ENCODE data around the gene TIRAP.
A peak's percentile ranks its signal among the peaks of the same experiment; 100 is the strongest.
"Not testable (repeated sequence)": the region's sequence is repeated elsewhere in the genome, so short reads cannot be mapped to it uniquely, and the experiment has no call there.

The TIRAP gene

DNA sequence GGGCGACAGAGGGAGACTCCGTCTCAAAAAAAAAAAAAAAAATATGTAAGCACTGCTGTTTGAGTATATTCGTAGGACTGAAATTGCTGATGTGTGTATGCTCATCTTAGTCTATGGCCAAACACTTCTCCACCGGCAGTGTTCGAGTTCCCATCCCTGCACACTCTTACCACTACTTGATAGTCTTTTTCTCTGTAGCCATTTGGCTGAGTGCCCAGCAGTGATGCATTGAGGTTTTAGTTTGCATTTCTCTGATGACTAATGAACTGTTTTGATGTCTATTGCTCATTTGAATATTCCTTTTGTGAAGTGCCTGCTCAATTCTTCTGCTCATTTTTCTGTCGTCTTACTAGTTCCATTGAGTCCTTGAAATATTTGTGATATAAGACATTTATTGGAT is 1.9 kb downstream of the TIRAP start:
- peak; percentile 70 for DNase-seq (ENCODE audit: low read depth)

DNA sequence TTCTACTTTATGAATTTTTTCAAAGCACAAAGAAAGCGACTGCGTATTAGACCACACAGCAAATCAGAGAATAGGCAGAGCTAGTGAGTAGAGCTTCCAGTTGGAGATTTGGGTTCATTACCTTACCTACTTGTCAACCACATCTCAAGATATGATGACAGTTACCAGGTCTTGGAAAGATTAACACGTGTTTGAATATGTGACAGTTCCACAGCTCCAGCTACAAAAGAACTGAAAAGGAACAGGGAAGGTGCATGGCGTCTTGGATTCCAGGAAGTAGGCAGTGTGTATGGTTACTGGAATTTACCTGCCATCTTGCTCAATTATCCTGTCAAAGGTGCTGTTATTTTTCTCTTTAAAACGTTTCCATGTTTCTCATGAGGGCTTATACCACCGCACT is 5.3 kb downstream of the TIRAP start:
- DNase-seq (ENCODE audit: low read depth), result no peak

DNA sequence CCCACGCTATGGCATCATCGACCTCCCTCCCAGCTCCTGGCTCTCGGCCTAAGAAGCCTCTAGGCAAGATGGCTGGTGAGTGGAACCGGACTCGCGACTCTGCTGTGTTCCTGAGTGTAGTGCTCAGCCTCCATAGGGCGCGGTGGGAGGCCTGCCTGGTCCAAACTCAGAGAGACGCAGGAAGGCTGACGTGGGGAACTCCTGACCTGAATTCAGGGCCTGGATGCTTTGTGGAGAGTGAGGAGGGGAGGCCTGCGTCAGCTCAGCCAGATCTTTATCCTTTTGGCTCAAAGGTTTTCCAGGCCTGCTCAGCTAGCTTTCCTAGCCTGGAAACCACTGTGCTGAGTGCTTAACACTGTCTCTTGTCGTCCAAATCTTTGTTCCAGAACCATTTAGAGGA is 8.0 kb downstream of the TIRAP start:
- DNase-seq (ENCODE audit: low read depth), result no peak

- no peak for DNase-seq (ENCODE audit: low read depth)
Observed at GRCh38 chr11:126293726-126294125, 10.8 kb downstream of the TIRAP start.

DNA sequence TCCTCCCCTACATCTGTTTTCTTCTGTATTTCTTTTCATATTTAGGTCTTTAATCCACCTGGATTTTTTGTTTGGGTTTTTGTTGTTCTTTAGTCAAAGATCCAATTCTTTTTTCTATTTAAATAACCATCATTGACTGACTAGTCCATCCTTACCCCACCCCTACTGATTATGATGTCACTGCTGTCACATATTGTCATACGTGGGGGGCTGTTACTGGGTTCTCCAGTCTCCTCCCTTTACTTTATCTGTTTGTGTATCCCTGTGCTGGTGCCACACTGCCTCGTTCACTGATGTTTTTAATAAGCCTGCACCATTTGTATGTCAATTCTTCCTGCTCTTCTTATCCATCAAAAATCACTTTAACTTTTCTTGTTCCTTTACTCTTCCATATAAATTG is 14.1 kb downstream of the TIRAP start:
- DNase-seq (ENCODE audit: low read depth), result no peak

GRCh38 chr11:126303623-126304456 is 20.9 kb downstream of the TIRAP start, which contains the start of gene DCPS:
Gene DCPS (plus strand): TSS chr11:126304060. CDS start chr11:126304081, 21 bp downstream.
- DNase-seq (ENCODE audit: low read depth), result peak; percentile 76

DNA sequence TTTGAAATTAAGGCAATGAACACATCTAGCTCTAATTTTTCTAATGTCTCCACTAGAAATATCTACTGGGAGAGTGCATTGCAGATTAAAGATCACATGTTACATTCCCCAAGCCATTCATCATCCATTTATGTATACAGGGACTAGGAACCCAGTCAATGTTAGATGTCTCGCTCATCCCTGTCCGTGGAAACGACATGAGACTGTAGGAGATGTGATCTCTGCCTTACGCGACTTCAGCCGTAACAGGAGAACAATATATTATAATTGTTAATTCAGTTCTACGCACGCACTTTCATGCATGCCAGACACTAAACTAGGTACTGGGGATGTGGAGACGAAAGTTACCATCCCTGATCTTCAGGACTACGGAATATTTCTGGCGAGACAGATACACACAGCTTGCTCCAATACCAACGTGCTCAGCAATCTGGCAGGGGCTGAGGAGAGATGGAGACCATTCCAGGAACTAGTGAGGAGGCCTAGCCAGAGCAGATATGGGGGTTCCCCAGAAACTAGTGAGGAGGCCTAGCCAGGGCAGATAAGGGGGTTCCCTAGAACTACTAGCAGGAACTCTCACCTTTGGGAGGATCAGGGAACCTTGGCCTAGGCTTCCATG is 21.7 kb downstream of the TIRAP start:
- no peak for DNase-seq (ENCODE audit: low read depth)

GRCh38 chr11:126305699-126306098 is 22.8 kb downstream of the TIRAP start:
- no peak for DNase-seq (ENCODE audit: low read depth)

- DNase-seq (ENCODE audit: low read depth), result no peak
Observed at GRCh38 chr11:126307706-126308105, 24.8 kb downstream of the TIRAP start.

GRCh38 chr11:126308271-126308671 is 25.4 kb downstream of the TIRAP start:
- DNase-seq (ENCODE audit: low read depth), result no peak

- not testable (repeated sequence) for DNase-seq (ENCODE audit: low read depth)
Observed at GRCh38 chr11:126308771-126309170, 25.9 kb downstream of the TIRAP start.

DNA sequence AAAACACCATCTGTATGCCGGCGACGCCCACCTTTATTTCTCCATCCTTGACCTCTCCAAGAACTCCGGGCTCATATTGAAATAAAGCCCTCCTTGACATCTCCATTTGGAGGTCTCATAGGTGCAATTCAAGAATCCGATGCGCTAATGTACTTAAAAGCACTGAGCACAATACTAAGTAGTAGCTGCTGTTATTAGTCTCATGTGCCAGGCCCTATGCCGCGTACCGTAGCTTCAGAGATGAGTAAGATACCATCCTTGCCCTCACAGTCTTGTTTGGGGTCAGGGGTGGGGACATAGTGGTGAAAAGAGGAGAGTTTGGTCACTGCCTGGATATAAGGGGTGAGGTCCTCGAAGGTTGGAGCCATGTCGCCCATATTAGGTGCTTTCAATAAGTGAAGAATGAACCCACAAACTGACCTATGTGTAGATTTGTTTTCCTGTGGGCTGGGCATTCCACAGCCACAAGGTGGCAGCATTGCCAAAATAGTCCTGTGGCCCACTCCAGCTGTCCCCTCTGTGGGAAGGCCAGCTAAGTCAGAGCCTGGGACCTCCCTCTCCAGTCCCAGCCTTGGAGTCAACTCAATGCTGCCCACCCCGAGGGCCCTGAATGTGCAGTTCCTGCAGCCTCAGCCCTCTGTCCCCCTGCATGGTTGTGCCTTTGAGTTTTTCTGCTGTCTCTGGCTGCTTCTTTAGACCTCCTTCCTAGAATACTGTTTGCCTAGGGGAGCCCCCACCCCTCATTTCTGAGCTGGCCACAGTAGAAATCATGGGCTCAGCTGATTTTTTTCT is 27.5 kb downstream of the TIRAP start:
- no peak for DNase-seq (ENCODE audit: low read depth)

DNA sequence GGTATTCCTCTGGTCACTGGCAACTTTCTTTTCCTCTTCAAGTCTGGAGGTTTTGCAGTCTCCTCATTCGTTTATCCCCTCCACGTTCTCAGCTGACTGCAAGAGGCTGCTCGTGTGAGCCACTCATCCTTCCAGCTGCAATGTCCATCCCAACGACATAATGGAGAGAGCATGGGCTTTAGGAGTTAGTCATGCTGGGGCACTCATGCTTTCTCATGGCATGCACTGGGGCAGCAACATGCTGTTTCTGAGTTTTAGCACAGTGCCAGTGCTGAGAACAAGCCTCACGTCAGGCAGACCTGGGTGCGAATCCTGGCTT is 28.1 kb downstream of the TIRAP start:
- no peak for DNase-seq (ENCODE audit: low read depth)

GRCh38 chr11:126311401-126312291 is 28.8 kb downstream of the TIRAP start:
- DNase-seq (ENCODE audit: low read depth), result no peak

GRCh38 chr11:126312961-126313360 is 30.1 kb downstream of the TIRAP start:
- no peak for DNase-seq (ENCODE audit: low read depth)

DNA sequence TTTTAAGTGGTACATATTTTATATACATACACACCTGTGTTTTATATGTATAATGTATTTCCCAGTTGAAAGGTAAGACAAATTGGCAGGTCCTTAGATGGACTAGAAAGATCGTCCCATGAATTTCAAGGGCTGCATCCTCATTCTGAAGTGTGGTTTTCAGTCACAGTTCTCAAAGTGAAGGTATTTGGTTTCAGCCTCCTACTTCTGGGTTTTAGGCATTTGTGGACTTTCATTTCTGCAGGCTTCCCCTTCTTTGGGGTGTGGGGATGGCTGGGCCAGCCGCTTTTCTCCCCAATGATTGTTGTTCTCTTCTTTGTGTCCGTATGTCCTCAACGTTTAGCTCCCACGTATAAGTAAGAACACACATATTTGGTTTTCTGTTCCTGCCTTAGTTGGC is 30.9 kb downstream of the TIRAP start:
- no peak for DNase-seq (ENCODE audit: low read depth)

GRCh38 chr11:126317432-126317755 is 34.5 kb downstream of the TIRAP start:
- no peak for DNase-seq (ENCODE audit: low read depth)

DNA sequence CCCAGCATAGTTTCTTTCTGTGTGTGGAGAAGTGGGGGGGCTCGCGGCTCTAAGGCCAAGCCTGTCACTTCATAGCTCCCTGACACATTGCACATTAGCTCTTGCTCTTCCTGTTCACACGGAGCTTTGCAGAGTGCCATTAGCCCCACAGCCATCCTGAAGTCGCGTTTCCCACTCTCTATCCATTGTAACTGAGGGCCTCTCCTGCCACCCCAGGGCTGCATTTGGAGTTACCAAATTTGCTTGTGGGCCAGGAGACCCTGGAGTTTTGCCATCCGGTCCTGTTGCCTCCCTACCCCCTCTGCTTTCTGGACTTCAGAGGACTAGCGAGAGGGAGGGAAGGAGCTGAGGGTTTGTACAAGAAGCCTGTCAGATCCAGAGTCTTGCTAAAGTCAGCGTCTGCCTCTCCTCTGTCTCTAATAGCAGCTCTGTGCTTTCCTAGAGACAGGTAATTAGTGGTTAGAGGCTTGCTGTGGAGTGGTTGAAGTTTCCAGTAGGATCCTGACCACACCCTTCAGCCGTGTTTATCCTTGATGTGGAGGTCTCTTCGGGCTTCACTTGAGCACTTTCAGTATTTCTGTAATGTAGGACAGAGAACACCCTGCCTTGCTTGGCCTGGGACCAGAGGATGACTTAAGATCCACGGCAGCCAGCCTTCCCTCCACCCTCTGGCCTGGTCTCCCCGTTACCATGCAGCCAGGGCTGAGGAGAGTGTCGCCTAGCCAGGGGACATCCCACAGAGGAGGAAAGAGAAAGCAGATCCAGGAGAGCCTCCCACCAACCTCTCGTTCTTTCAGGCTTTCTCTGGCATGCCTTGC is 35.1 kb downstream of the TIRAP start:
- DNase-seq (ENCODE audit: low read depth), result no peak

GRCh38 chr11:126318574-126319373 is 35.9 kb downstream of the TIRAP start:
- no peak for DNase-seq (ENCODE audit: low read depth)

GRCh38 chr11:126319374-126319740 is 36.5 kb downstream of the TIRAP start:
- no peak for DNase-seq (ENCODE audit: low read depth)
